PC-9 (cell line): Measurements from ENCODE around the gene TSPEAR. TPM values are rescaled to one million over a fixed set of nuclear protein-coding genes. Genes with fewer than 3 reads are reported as not detected.

Experiments used
- BruUV-seq: library from RNA; stranded (reverse); fragments of 400-500 nt; replicated peaks from 2 replicates; lab custom pipeline; 2021; lab: Mats Ljungman, UMichigan
- CTCF ChIA-PET: fragments of 300-600 bp; sonication (Branson Sonifier 250); formaldehyde crosslinking; loops from one replicate; lab custom pipeline; 2022; ENCODE audit warnings: antibody characterized with exemption; lab: Charles Lee
- POLR2A ChIA-PET: fragments of 300-600 bp; sonication (Branson Sonifier 250); formaldehyde crosslinking; loops from one replicate; lab custom pipeline; 2022; ENCODE audit warnings: antibody characterized with exemption; ENCODE audit not compliant: unreplicated experiment; lab: Charles Lee
- DNase-seq, 2 experiments: peaks; one replicate each; pipeline versions ENCODE4 v3.0.0 to v3.0.0-alpha.2; 2015 to 2022; ENCODE audit warnings: mixed read lengths in 1 of 2
- H2AFZ ChIP-seq: fragments of 200-600 bp; sonication (generic); 2 replicates; pipeline ENCODE4 v1.8.1; 2017; ENCODE audit warnings: antibody characterized with exemption
- H3F3A ChIP-seq: fragments of 200-600 bp; sonication (generic); 2 replicates; pipeline ENCODE4 v1.8.1; 2017; ENCODE audit warnings: antibody characterized with exemption, mild to moderate bottlenecking, low read depth; ENCODE audit not compliant: insufficient read depth
- H3K27ac ChIP-seq: fragments of 200-600 bp; sonication (generic); 2 replicates; pipeline ENCODE4 v1.6.1; 2016; ENCODE audit warnings: mixed run types
- H3K27me3 ChIP-seq: fragments of 200-600 bp; sonication (generic); 2 replicates; pipeline ENCODE4 v1.6.1; 2016; ENCODE audit warnings: low read depth, mixed run types; ENCODE audit not compliant: insufficient read depth
- H3K36me3 ChIP-seq: fragments of 200-600 bp; sonication (generic); 2 replicates; pipeline ENCODE4 v1.6.1; 2016; ENCODE audit warnings: low read depth, mixed run types
- H3K4me1 ChIP-seq: fragments of 200-600 bp; sonication (generic); replicated peaks from 2 replicates; pipeline ENCODE4 v1.6.1; 2016; ENCODE audit warnings: mixed run types; ENCODE audit not compliant: insufficient read depth
- H3K4me2 ChIP-seq: fragments of 200-600 bp; sonication (generic); 2 replicates; pipeline ENCODE4 v1.6.1; 2017; ENCODE audit warnings: mixed run types
- H3K4me3 ChIP-seq: fragments of 200-600 bp; sonication (generic); 2 replicates; pipeline ENCODE4 v1.6.1; 2016; ENCODE audit warnings: mixed run types
- H3K79me2 ChIP-seq: fragments of 200-600 bp; sonication (generic); 2 replicates; pipeline ENCODE4 v1.6.1; 2017; ENCODE audit warnings: low read depth, mixed run types
- H3K9me2 ChIP-seq: fragments of 200-600 bp; sonication (generic); 2 replicates; pipeline ENCODE4 v1.8.1; 2017; ENCODE audit warnings: mild to moderate bottlenecking; ENCODE audit not compliant: insufficient read depth
- H3K9me3 ChIP-seq: fragments of 200-600 bp; sonication (generic); 2 replicates; pipeline ENCODE4 v1.8.1; 2016; ENCODE audit warnings: low read depth; ENCODE audit not compliant: insufficient read depth
- H4K20me1 ChIP-seq: fragments of 200-600 bp; sonication (generic); 2 replicates; pipeline ENCODE4 v1.8.1; 2017; ENCODE audit not compliant: insufficient read depth
- EZH2 ChIP-seq: fragments of 200-600 bp; sonication (generic); IDR thresholded peaks from 2 replicates; pipeline ENCODE4 v1.8.0; 2017; ENCODE audit warnings: antibody characterized with exemption, low read depth
- intact Hi-C: fragments of 100-400 bp; cut with micrococcal nuclease; formaldehyde crosslinking; loops from one replicate; pipeline ENCODE4 v1.10.0; 2022; ENCODE audit not compliant: unreplicated experiment
- total RNA-seq: library from RNA; stranded (reverse); gene quantifications from 2 replicates; pipeline ENCODE4 v1.2.3, GENCODE V29; 2021
- TF ChIP-seq, protein P1 (sequence below): fragments of 200-600 bp; sonication (generic); conservative IDR thresholded peaks from 2 replicates; pipeline ENCODE4 v1.6.1; 2017; ENCODE audit warnings: mixed run types, antibody characterized with exemption, mild to moderate bottlenecking, moderate library complexity

The TSPEAR gene
- total RNA-seq, 1 experiment from 2014 or later: not detected

DNA sequence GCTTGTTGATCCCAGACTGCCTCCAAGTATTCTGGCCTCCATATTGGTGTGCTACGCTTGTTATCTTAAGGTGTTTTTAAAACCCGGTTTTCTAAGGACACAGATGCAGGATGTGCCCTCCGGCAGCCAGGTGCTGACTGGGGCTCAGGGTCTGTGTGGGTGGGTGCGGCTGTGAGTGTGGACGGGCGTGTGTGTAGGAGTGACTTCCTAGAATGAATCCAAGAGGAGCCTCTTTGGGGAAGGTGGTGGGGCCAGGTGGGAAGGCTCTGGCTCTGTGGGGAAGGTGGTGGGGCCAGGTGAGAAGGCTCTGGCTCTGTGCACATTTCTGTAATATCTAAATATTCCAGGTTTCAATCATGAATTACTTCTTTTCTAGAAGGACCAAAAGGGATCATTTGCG, 12.8 kb upstream of the TSPEAR start:
- no peaks in the 10 kb centered on the region for H3K9me2 ChIP-seq
- no peaks in the 10 kb centered on the region for H3F3A ChIP-seq
- ChIA-PET CTCF (no interaction called here), POLR2A (no interaction called here)
- no TSS peak for BruUV-seq
- no peak overlapping the region for H2AFZ ChIP-seq
- H3K4me3 ChIP-seq: no peak overlapping the region
- no peak for DNase-seq
- H3K27me3 ChIP-seq: peaks cover 71% of the 10 kb centered on the region
- no peak for TF ChIP-seq EZH2
- TF ChIP-seq, protein P1, sequence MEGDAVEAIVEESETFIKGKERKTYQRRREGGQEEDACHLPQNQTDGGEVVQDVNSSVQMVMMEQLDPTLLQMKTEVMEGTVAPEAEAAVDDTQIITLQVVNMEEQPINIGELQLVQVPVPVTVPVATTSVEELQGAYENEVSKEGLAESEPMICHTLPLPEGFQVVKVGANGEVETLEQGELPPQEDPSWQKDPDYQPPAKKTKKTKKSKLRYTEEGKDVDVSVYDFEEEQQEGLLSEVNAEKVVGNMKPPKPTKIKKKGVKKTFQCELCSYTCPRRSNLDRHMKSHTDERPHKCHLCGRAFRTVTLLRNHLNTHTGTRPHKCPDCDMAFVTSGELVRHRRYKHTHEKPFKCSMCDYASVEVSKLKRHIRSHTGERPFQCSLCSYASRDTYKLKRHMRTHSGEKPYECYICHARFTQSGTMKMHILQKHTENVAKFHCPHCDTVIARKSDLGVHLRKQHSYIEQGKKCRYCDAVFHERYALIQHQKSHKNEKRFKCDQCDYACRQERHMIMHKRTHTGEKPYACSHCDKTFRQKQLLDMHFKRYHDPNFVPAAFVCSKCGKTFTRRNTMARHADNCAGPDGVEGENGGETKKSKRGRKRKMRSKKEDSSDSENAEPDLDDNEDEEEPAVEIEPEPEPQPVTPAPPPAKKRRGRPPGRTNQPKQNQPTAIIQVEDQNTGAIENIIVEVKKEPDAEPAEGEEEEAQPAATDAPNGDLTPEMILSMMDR: no peak
- no peaks in the 10 kb centered on the region for H3K36me3 ChIP-seq
- H3K4me2 ChIP-seq: no peak overlapping the region
- intact Hi-C loops: no loop called here
- no peaks in the 10 kb centered on the region for H3K4me1 ChIP-seq
- no peaks in the 10 kb centered on the region for H3K79me2 ChIP-seq
- no peaks in the 10 kb centered on the region for H4K20me1 ChIP-seq
- no peaks in the 10 kb centered on the region for H3K9me3 ChIP-seq
- H3K27ac ChIP-seq: no peak overlapping the region

DNA sequence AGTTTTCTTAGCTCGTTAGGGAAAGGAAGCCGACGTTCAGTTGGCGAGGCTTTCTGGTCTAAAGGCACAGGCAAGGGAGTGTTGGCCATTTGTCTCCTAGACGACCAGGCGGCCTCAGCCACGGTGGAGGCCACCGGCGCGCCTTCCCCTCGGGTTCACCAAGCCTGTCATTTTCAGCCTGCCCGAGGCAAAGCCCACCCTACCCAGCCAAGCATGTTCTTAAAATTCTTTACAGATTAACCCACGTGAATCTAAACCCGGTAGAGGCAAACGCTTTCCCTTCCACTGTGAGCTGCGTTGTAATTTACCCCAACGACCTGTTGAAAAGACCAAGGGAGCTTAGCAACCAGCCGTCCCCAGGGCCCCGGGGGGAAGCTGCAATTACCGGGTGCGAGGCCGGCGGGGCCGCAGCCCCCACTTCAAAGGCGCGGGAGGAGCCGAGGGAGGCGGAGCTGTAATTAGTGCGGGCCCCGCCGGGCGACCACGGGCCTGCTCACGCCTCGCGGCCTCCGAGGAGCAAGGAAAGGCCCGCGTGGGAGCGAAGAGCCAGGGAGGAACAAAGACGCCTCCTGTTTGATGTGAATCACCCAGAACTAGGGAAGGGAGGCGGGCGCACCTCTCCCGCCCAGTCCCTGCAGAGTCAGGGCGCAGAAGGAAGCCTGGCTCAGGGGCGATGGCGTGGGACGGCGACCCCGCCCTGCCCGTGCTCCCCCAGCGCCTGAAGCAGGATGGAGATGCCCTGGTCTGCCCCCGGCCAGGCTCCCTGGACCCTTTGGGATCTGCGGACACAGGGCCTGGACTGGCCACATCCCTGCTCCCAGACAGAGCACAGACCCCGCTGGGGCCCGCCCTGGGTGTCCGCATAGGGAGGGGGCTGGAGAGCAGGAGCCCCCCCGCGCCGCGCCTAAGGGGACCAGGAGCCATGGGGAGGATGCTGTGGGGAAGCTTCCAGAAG, 12.1 kb upstream of the TSPEAR start:
- no peak overlapping the region for H3K4me3 ChIP-seq
- intact Hi-C loops: no loop called here
- no peaks in the 10 kb centered on the region for H3K9me2 ChIP-seq
- no peak for DNase-seq
- no peaks in the 10 kb centered on the region for H3K79me2 ChIP-seq
- ChIA-PET POLR2A (no interaction called here), CTCF (no interaction called here)
- no peaks in the 10 kb centered on the region for H3K4me1 ChIP-seq
- no TSS peak for BruUV-seq
- H3K9me3 ChIP-seq: no peaks in the 10 kb centered on the region
- H2AFZ ChIP-seq: no peak overlapping the region
- no peaks in the 10 kb centered on the region for H3F3A ChIP-seq
- no peak overlapping the region for H3K4me2 ChIP-seq
- TF ChIP-seq EZH2: no peak
- TF ChIP-seq, protein P1: no peak
- no peaks in the 10 kb centered on the region for H4K20me1 ChIP-seq
- H3K27me3 ChIP-seq: peaks cover 71% of the 10 kb centered on the region
- no peaks in the 10 kb centered on the region for H3K36me3 ChIP-seq
- no peak overlapping the region for H3K27ac ChIP-seq

DNA sequence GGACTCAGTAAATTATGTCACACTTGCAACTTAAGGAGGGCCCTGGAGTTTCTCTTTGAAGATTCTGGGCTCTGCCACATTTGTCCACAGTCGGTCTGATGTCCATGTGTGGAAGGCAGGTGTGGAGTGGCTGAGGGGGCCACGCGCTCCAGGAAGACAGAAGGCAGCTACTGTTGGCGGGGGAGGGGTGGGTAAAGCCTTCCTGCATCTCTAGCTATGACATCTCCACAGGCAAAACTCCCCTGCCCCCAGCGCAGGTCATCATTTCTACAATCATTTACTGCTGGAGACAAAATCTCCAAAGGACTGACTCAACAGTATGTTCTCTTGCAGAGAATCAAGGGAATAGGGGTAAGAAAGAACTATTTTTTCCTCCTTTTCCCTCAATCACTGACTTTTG, 11.4 kb upstream of the TSPEAR start:
- Histone ChIP-seq H3F3A (no peaks in the 10 kb centered on the region), H4K20me1 (no peaks in the 10 kb centered on the region), H3K9me2 (no peaks in the 10 kb centered on the region), H2AFZ (no peak overlapping the region), H3K27me3 (peaks cover 65% of the 10 kb centered on the region), H3K27ac (no peak overlapping the region), H3K4me1 (no peaks in the 10 kb centered on the region), H3K79me2 (no peaks in the 10 kb centered on the region), H3K36me3 (no peaks in the 10 kb centered on the region), H3K4me2 (no peak overlapping the region), H3K4me3 (no peak overlapping the region), H3K9me3 (no peaks in the 10 kb centered on the region)
- POLR2A ChIA-PET: no interaction called here
- intact Hi-C loops: no loop called here
- no peak for DNase-seq
- no TSS peak for BruUV-seq
- TF ChIP-seq, protein P1: no peak
- no peak for TF ChIP-seq EZH2
- CTCF ChIA-PET: no interaction called here
